ENCODE data around the gene TRNT1.

The TRNT1 gene

GRCh38 chr3:3191675-3192285, 65.0 kb downstream of the TRNT1 start:
- Histone ChIP-seq H3K4me1 (ENCODE audit: control insufficient read depth, insufficient read depth, low read length) (no peaks in the 10 kb centered on the region), H3K4me3 (ENCODE audit: low read length) (no peak overlapping the region), H3K27me3 (ENCODE audit: control insufficient read depth, insufficient read depth, low read length) (no peaks in the 10 kb centered on the region), H3K9ac (ENCODE audit: low read length) (no peak overlapping the region), H3K36me3 (ENCODE audit: control insufficient read depth, insufficient read depth, low read length) (no peaks in the 10 kb centered on the region), H3K27ac (ENCODE audit: low read depth, low read length) (no peak overlapping the region)

- Histone ChIP-seq H3K36me3 (ENCODE audit: control insufficient read depth, insufficient read depth, low read length) (no peaks in the 10 kb centered on the region), H3K4me1 (ENCODE audit: control insufficient read depth, insufficient read depth, low read length) (no peaks in the 10 kb centered on the region), H3K27me3 (ENCODE audit: control insufficient read depth, insufficient read depth, low read length) (no peaks in the 10 kb centered on the region), H3K9ac (ENCODE audit: low read length) (no peak overlapping the region), H3K27ac (ENCODE audit: low read depth, low read length) (no peak overlapping the region), H3K4me3 (ENCODE audit: low read length) (no peak overlapping the region)
These were observed 65.5 kb downstream of the TRNT1 start for GRCh38 chr3:3192286-3192675.

- H3K4me3 ChIP-seq (ENCODE audit: low read length) = no peak overlapping the region
- no peak overlapping the region for H3K27ac ChIP-seq (ENCODE audit: low read depth, low read length)
- no peak overlapping the region for H3K9ac ChIP-seq (ENCODE audit: low read length)
- no peaks in the 10 kb centered on the region for H3K4me1 ChIP-seq (ENCODE audit: control insufficient read depth, insufficient read depth, low read length)
- H3K36me3 ChIP-seq (ENCODE audit: control insufficient read depth, insufficient read depth, low read length) = no peaks in the 10 kb centered on the region
- no peaks in the 10 kb centered on the region for H3K27me3 ChIP-seq (ENCODE audit: control insufficient read depth, insufficient read depth, low read length)
These were observed 68.1 kb downstream of the TRNT1 start for GRCh38 chr3:3194861-3195260.

GRCh38 chr3:3196148-3196861, 69.6 kb downstream of the TRNT1 start:
- H3K4me1 ChIP-seq (ENCODE audit: control insufficient read depth, insufficient read depth, low read length) = no peaks in the 10 kb centered on the region
- no peak overlapping the region for H3K9ac ChIP-seq (ENCODE audit: low read length)
- H3K27me3 ChIP-seq (ENCODE audit: control insufficient read depth, insufficient read depth, low read length) = no peaks in the 10 kb centered on the region
- H3K36me3 ChIP-seq (ENCODE audit: control insufficient read depth, insufficient read depth, low read length) = no peaks in the 10 kb centered on the region
- H3K27ac ChIP-seq (ENCODE audit: low read depth, low read length) = no peak overlapping the region
- H3K4me3 ChIP-seq (ENCODE audit: low read length) = no peak overlapping the region

All from rectal smooth muscle tissue (tissue), 1 donor.